ENCODE results near the gene DCUN1D1.

The DCUN1D1 gene

GRCh38 chr3:182941719-182942118 lies 38.6 kb downstream of the DCUN1D1 start:
- no peak for DNase-seq (ENCODE audit: low read depth, low spot score)
- no peak overlapping the region for H3K4me3 ChIP-seq (ENCODE audit: low read length)

DNA sequence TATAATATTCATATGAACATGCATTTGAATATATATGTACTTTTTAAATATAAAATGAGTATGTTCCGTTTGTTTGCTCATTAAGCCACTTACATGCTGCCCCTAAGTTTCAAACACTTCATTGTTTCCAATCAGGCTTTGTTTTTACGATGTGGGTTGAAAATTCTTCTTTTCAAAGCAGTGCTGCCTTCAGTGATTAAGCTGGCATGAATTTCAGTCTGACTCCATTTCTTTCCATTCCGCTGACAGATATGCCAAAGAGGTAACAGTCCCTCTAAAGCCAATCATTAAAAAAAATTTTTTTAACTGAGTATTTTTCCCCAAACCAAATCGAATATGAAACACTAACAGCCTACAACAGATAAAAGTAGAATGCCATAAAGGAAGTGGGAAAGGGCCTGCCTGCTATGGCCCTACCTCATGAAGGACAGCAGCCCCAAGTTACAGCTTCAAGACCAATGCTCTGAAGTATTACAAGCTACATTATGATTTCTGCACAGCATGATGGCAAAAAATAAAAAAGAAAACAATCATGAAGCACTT lies 40.0 kb downstream of the DCUN1D1 start:
- H3K4me3 ChIP-seq (ENCODE audit: low read length) = no peak overlapping the region
- no peak for DNase-seq (ENCODE audit: low read depth, low spot score)

DNA sequence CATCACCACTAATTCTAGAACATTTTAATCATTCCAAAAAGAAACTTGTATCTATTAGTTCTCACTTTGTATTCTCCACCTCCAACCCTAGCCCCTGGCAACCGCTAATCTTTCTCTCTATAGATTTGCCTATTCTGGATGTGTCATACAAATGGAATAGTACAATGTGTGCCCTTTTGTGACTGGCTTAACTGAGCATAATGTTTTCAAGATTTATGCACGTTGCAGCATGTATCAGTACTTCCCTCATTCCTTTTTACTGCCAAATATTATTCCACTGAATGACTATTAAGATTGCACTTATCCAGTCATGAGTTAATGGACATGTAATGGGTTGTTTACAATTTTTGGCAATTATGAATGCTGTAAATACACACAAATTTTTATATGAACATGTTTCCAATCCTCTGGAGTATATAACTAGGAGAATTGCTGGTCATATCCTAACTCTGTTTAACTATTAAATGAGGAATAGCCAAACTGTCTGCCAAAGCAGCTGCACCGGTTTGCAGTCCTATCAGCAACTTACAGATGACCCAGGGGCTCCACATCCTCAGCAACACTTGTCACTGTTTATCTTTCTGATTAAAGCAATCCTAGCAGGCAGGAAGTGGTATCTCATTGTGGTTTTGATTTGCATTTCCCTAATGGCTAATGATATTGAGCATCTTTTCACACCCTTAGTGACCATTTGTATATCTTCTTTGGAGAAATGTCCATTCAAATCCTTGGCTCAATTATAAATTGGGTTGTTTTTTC lies 42.9 kb downstream of the DCUN1D1 start:
- H3K4me3 ChIP-seq (ENCODE audit: low read length) = no peak overlapping the region
- DNase-seq (ENCODE audit: low read depth, low spot score) = peak; percentile 77

DNA sequence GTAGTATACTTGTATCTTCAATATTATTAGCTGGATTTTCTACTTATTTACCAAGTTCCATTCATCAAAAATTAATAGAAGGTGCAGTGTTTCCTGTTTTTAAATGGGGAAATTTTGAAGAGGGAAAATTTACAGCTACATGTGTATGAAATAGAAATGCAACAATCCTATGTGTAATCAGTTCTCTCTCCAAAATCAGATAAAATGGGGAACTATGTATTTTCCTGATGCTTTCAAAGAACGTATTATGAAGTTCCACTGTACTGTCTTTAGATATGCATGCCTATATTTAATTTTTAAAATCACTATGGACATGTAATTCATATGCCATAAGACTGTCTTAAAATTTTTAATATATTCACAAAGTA lies 43.4 kb downstream of the DCUN1D1 start:
- DNase-seq (ENCODE audit: low read depth, low spot score) = no peak
- no peak overlapping the region for H3K4me3 ChIP-seq (ENCODE audit: low read length)

DNA sequence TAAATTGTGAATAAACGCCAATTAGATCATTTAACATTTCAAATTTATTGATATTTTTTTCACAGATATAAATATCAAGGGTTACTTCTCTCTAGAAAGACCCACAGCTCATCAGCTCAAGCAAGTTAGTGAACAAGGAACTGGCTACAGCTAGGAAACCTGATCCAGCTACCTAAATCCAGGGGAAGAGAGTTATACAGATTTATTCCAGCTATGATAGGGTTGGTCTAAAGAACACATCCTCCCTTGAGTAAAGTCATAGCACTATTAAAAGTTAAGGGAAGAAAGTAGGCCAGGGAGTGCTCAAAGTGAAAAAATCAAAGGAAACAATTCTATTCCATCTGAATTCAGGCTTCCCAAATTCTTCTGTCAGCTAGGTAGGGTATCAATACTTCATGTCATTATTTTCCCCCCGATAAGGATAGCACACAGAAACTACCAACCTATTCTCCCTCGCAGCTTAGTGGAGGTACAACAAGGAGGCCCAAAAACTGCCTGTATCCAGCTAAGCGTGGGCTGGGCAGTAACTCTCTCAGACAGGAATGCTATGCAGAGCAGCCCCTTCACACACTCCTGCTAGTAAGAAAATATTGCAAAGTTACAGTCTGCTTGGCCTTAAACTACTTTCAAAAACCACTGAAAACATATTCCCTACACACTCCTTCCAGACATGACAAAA lies 44.0 kb downstream of the DCUN1D1 start:
- H3K4me3 ChIP-seq (ENCODE audit: low read length) = no peak overlapping the region
- no peak for DNase-seq (ENCODE audit: low read depth, low spot score)

GRCh38 chr3:182935803-182936202 lies 44.5 kb downstream of the DCUN1D1 start:
- no peak overlapping the region for H3K4me3 ChIP-seq (ENCODE audit: low read length)
- DNase-seq (ENCODE audit: low read depth, low spot score) = no peak

DNA sequence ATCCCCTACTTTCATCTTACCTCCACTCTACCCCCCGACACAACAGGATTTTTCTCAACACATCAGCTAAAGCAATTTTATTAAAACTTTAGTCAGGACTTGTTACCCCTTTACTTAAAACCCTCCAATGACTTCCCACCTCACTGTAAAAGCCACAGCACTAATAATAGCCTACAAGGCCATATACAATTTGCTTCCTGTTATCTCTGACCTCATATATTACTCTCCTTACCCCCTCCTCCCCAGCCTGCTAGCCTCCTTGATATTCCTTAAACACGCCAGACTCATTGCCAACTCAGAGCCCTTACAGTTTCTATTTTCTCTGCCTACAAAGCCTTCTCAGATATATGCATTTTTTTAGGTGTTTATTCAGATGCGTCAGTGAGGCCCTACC lies 54.4 kb downstream of the DCUN1D1 start:
- H3K4me3 ChIP-seq (ENCODE audit: low read length) = no peak overlapping the region
- no peak for DNase-seq (ENCODE audit: low read depth, low spot score)

DNA sequence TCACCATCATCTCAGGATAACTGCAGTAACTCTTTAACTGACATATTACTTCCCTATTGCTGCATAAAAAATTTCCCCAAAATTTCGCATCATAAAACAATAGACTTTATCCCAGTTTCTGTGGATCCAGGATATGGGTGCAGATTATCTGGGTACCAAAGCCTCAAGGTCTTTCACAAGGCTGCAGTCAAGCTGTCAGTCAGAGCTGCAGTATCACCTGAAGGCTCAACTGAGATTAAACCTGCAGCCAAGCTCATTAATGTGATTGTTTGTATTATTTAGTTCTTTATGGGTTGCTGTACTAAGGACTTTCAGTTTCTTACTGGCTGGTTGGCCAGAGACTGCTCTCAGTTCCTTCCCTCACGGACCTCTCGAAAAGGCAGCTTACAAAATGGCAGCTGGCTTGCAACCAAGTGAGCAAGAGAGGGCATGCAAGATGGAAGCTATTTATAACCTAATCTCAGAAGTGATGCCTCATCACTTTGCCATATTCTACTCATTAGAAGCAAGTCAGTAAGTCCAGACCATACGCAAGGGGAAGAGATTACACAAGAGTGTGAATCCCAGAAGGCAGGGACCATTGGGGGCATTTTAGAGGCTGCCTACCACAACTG lies 54.9 kb downstream of the DCUN1D1 start:
- DNase-seq (ENCODE audit: low read depth, low spot score) = no peak
- no peak overlapping the region for H3K4me3 ChIP-seq (ENCODE audit: low read length)

- no peak for DNase-seq (ENCODE audit: low read depth, low spot score)
- H3K4me3 ChIP-seq (ENCODE audit: low read length) = no peak overlapping the region
Measured at GRCh38 chr3:182921665-182922355, 58.5 kb downstream of the DCUN1D1 start.

- no peak overlapping the region for H3K4me3 ChIP-seq (ENCODE audit: low read length)
- no peak for DNase-seq (ENCODE audit: low read depth, low spot score)
Measured at GRCh38 chr3:182920515-182921084, 59.7 kb downstream of the DCUN1D1 start.

GRCh38 chr3:182919866-182920357 lies 60.4 kb downstream of the DCUN1D1 start:
- no peak for DNase-seq (ENCODE audit: low read depth, low spot score)
- H3K4me3 ChIP-seq (ENCODE audit: low read length) = no peak overlapping the region

DNA sequence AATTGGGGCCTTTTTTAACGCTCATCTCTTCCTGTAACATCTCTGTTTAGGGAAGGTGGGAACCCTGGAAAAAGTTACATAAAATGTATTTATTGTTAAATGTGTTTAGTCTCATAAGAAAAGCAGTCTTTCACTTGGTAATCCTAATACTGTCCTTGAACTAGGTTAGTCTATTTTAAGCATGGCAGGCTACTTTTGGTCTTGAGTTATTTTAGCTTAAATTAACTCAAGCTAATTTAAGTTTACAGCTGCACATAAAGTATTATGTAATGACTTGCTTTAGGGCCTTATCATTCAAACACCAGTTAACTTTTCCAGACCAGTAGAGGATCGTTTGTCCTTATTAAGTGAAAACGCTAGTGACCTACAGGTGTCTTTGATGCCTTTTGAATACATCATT lies 63.2 kb downstream of the DCUN1D1 start:
- no peak overlapping the region for H3K4me3 ChIP-seq (ENCODE audit: low read length)
- no peak for DNase-seq (ENCODE audit: low read depth, low spot score)

DNA sequence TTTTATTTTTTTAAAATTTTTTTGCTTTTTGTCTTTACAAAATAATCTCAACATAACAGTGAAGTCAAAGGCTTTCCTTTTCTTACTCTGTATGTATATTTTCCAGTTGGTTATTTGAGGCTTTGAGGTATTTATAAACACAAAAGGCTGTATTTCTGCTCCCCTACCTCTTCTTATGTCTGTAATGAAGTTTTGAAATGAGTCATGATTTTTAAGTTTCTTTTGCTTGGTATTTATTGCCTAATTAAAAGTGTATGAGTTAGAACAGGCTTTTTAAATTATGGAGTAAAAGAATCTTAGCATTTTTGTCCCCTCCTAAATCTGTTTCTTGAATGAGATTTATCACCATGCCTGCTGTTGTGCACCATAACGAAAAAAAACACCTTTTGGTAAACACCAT lies 66.0 kb downstream of the DCUN1D1 start:
- H3K4me3 ChIP-seq (ENCODE audit: low read length) = no peak overlapping the region
- DNase-seq (ENCODE audit: low read depth, low spot score) = no peak

DNA sequence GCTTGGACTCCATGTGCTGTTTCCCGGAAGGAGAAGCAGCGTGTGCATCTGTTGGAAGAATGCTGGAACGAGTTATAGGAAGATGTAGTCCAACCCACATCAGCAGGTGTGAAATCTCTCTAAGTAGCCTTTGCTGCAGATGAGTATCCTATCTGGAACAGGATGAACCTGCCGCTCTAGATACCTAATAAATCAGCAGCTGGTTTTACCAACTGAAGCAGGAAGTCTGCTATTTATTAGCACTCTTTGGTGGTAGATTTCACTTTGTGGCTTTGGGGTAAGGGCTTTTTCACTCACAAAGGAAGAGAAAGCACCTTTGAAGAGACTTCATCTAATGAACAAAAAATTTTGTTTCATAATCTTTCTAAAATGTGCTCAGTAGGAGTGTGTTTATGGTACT lies 66.4 kb downstream of the DCUN1D1 start:
- peak; percentile 86 for DNase-seq (ENCODE audit: low read depth, low spot score)

GRCh38 chr3:182912474-182912873 lies 67.9 kb downstream of the DCUN1D1 start:
- DNase-seq (ENCODE audit: low read depth, low spot score) = no peak

More for the DNA sequence above, 66.4 kb downstream of the DCUN1D1 start:
- H3K4me3 ChIP-seq (ENCODE audit: low read length) = no peak overlapping the region; the same call in 1 of the 2 replicates

GRCh38 chr3:182911782-182912111 lies 68.6 kb downstream of the DCUN1D1 start:
- no peak for DNase-seq (ENCODE audit: low read depth, low spot score)
- H3K4me3 ChIP-seq (ENCODE audit: low read length) = no peak overlapping the region

More at GRCh38 chr3:182912474-182912873, 67.9 kb downstream of the DCUN1D1 start:
- H3K4me3 ChIP-seq (ENCODE audit: low read length) = no peak overlapping the region

DNA sequence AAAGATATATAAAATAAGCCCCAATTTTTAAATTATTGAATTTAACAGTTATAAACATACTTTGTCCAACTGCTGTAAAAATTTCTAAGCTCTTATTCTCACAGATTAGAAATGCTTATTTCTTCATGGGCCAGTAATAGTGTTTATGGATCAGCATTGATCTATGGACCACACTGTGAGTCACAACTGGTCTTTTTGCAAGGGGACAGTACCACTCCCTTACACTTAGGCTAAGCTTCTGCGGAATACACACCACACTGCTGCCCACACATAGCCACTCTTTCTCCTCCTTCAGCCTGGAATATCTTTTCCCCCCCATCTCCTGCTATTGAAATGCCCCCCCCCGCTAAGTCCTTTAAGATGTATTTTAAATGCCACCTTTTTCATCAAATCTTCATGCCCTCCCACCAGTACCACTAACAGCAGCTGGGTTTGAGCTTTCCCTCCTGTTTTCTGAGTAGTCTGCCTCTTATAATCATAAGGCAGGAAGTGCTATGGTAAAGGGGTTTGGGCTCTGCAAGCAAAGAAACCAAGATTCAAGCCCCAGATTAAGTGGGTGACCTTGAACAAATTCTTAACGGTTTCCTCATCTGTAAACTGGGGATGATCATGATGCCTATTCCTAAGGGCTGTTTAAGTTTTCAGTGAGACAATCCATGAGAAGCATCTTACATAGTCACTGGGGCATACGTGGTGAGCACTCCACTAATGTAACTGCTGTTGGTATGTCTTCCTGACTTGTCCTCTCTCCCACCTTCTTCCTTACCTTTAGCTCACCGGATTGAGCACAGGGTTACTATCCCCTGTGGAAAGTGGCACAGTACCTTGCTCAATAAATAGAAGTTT lies 69.2 kb downstream of the DCUN1D1 start:
- no peak overlapping the region for H3K4me3 ChIP-seq (ENCODE audit: low read length)
- DNase-seq (ENCODE audit: low read depth, low spot score) = peak; percentile 71

- no peak overlapping the region for H3K4me3 ChIP-seq (ENCODE audit: low read length)
- peak; percentile 32 for DNase-seq (ENCODE audit: low read depth, low spot score)
Measured at GRCh38 chr3:182909318-182910040, 70.9 kb downstream of the DCUN1D1 start.
